Esophagus muscularis mucosa (tissue), 4 donors: Measurements from ENCODE around the gene C1QB. TPM values are rescaled to one million over a fixed set of nuclear protein-coding genes. Genes with fewer than 3 reads are reported as not detected.
A peak's percentile ranks its signal among the peaks of the same experiment; 100 is the strongest.

ENCODE experiments used
- DNase-seq: peaks from one replicate; pipeline ENCODE4 v3.0.0-alpha.2; 2017; ENCODE audit errors: extremely low spot score
- H3K27ac ChIP-seq, 4 donors: fragments of 200-600 bp; sonication (generic); replicated peaks in 1 of 4; 1 replicate in 3 of 4; 2 replicates in 1 of 4; pipeline ENCODE4 v1.5.1; 2016 to 2019; ENCODE audit warnings: mild to moderate bottlenecking in 1 of 4
- H3K27me3 ChIP-seq, 4 donors: fragments of 200-600 bp; sonication (generic); one replicate each; pipeline versions ENCODE4 v1.5.1 to v1.6.0; 2016 to 2019
- H3K36me3 ChIP-seq, 4 donors: fragments of 200-600 bp; sonication (generic); one replicate each; pipeline ENCODE4 v1.5.1; 2016 to 2019
- H3K4me1 ChIP-seq, 4 donors: fragments of 200-600 bp; sonication (generic); one replicate each; pipeline ENCODE4 v1.5.1; 2016 to 2019
- H3K4me3 ChIP-seq, 4 donors: fragments of 200-600 bp; sonication (generic); 1 replicate in 2 of 4; 2 replicates in 2 of 4; pipeline ENCODE4 v1.5.1; 2016 to 2019; ENCODE audit warnings: mild to moderate bottlenecking in 4 of 4, moderate library complexity in 1 of 4
- H3K9me3 ChIP-seq, 4 donors: fragments of 200-600 bp; sonication (generic); 1 replicate in 3 of 4; 2 replicates in 1 of 4; pipeline ENCODE4 v1.5.1; 2016 to 2019
- EP300 ChIP-seq: sonication (generic); formaldehyde crosslinking; IDR thresholded peaks from one replicate; pipeline ENCODE4 v1.6.1; 2017; ENCODE audit warnings: antibody characterized with exemption
- POLR2A ChIP-seq: fragments of 450-650 bp; IDR thresholded peaks from one replicate; pipeline ENCODE4 v1.6.1; 2017; ENCODE audit warnings: antibody characterized with exemption, moderate library complexity, mild to moderate bottlenecking, low read depth
- POLR2AphosphoS5 ChIP-seq, 2 donors: sonication (generic); formaldehyde crosslinking; IDR thresholded peaks; one replicate each; pipeline ENCODE4 v1.6.1; 2017; ENCODE audit warnings: antibody characterized with exemption in 2 of 2
- WGBS: methylation state at CpG from one replicate; pipeline ENCODE4 v1.1.5; 2018; 5-methylcytosine and 5-hydroxymethylcytosine counted together
- intact Hi-C: fragments of 100-400 bp; cut with DNase I; formaldehyde crosslinking; loops from one replicate; pipeline ENCODE4 v1.15.1; 2023
- total RNA-seq, 4 donors: library from RNA; depleted of rRNA; stranded (reverse); fragments of >200 nt; gene quantifications; one replicate each; pipeline versions ENCODE4 v1.1.0 to v1.2.1, GENCODE V29; 2016
- TF ChIP-seq, protein P1 (sequence below), 3 experiments: fragments of 200-600 bp in 2 of 3; fragments of 450-650 bp in 1 of 3; sonication (generic) in 2 of 3; IDR thresholded peaks; one replicate each; pipeline ENCODE4 v1.5.1; 2017 to 2019; ENCODE audit warnings: antibody characterized with exemption in 3 of 3, mild to moderate bottlenecking in 2 of 3, moderate library complexity in 1 of 3

Gene C1QB
- total RNA-seq, 4 donors from 2014 or later, result 254 to 583 (median 288) TPM

DNA sequence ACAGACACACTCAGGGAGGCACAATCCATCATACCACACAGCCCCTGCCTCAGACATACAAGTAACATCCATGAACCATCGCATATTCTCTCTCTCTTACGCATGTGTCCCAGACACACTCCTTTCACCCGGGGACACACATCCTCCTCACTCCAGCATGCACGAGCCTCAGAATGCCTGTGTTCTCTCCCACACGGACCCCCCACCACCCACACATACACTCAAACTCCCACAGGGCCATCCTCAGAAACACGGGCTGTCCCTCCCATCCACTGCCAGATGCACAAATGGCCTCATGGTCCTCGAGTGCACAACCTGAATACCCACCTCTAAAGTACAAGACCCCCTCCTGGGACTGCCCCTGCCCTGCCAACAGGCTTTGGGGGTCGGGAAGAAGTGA, 11.8 kb upstream of the C1QB start:
- no peak for DNase-seq
- WGBS, result 67% methylated on average over 8 of the region's 8 CpGs
- TF ChIP-seq, protein P1, sequence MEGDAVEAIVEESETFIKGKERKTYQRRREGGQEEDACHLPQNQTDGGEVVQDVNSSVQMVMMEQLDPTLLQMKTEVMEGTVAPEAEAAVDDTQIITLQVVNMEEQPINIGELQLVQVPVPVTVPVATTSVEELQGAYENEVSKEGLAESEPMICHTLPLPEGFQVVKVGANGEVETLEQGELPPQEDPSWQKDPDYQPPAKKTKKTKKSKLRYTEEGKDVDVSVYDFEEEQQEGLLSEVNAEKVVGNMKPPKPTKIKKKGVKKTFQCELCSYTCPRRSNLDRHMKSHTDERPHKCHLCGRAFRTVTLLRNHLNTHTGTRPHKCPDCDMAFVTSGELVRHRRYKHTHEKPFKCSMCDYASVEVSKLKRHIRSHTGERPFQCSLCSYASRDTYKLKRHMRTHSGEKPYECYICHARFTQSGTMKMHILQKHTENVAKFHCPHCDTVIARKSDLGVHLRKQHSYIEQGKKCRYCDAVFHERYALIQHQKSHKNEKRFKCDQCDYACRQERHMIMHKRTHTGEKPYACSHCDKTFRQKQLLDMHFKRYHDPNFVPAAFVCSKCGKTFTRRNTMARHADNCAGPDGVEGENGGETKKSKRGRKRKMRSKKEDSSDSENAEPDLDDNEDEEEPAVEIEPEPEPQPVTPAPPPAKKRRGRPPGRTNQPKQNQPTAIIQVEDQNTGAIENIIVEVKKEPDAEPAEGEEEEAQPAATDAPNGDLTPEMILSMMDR (IDR thresholded peaks at IDR 0.05), result no peak
- TF ChIP-seq POLR2A (no peak), POLR2AphosphoS5 (IDR thresholded peaks at IDR 0.05) (no peak), EP300 (no peak)
- H3K9me3 ChIP-seq, result no peaks in the 10 kb centered on the region
- peaks cover 0 to 11% (median 7%) of the 10 kb centered on the region in 4 donors for H3K4me1 ChIP-seq
- intact Hi-C loops, result loop anchor here (10.0 kb wide), 1 partner anchor 536 kb away; no protein-coding TSS in a partner anchor
- no peak overlapping the region for H3K4me3 ChIP-seq
- H3K27ac ChIP-seq, result no peak overlapping the region
- H3K27me3 ChIP-seq, result peaks cover 0 to 48% (median 0%) of the 10 kb centered on the region in 4 donors
- no peaks in the 10 kb centered on the region for H3K36me3 ChIP-seq

DNA sequence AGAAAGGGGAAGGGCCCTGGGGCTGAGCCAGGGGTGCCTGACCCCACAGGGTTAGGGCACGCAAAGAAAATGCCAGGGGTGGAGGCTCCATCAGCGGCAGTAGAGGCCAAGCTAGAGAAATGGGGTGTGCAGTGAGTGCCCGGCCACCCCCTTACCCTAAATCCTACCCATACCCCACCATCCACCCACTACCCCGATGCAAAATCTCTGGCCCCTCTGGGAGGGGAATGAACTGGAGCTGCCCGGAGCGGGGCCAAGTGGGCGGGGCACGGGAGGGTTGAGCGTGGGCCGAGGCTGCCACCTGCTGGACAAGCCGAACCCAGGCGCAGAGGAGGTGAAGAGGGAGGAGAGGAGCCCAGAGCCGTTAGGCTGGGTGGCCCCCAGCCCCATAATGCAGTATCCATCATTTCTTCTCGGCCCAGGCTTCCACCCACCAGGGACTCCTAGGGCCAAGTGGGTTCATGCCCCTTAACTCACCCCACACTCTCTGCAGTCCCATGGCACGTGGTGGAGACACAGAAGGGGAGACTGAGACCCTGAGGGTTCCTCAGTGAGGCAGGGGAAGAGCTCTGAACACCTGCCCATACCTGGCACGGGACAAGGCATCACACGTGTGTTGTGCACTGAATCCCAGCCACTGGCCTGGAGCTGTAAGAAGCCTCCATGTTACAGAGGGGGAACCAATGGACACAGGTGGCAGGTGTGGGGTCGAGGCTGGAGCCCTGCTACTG, 11.0 kb upstream of the C1QB start:
- H3K4me3 ChIP-seq, result peak overlapping the region in 1 of 4 donors; percentile 32
- no peaks in the 10 kb centered on the region for H3K9me3 ChIP-seq
- peak; percentile 96 for DNase-seq
- 20% methylated on average over 13 of the region's 18 CpGs for whole genome bisulfite sequencing
- intact Hi-C loops, result loop anchor here (1.0 to 10.0 kb wide), 2 partner anchors 222 to 537 kb away; no protein-coding TSS in a partner anchor
- no peak overlapping the region for H3K27ac ChIP-seq
- peaks cover 0 to 46% (median 0%) of the 10 kb centered on the region in 4 donors for H3K27me3 ChIP-seq
- TF ChIP-seq EP300 (no peak), POLR2AphosphoS5 (IDR thresholded peaks at IDR 0.05) (peak in 1 of 2 donors; percentile 39)
- TF ChIP-seq, protein P1 (IDR thresholded peaks at IDR 0.05), result peak; percentile 87 to 97 (median 95)
- H3K36me3 ChIP-seq, result no peaks in the 10 kb centered on the region
- H3K4me1 ChIP-seq, result peaks cover 0 to 11% (median 7%) of the 10 kb centered on the region in 4 donors

DNA sequence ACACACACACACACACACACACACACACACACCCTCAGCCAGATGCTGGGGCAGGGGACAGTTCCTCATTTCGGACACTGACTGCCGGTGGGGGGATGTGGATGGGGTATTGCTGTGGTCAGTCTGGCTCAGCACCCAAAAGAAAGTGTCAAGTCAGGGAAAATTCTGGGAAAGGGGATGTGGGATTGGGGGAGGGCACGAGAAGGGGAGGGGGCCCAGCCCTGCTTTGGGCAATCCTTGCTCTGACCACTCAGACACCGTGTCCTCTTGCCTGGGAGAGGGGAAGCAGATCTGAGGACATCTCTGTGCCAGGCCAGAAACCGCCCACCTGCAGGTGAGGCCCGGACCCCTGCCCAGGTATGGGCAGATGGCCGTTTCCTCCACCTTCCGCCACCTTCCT, 9.7 kb upstream of the C1QB start, which contains the start of gene C1QC:
TSS of gene C1QC (plus strand) at position 253 of the 400 bp plus-strand sequence. CDS start 391 bp downstream, outside the sequence.
- WGBS, result 77% methylated on average over 8 of the region's 8 CpGs
- no peak for DNase-seq
- peaks cover 0 to 11% (median 7%) of the 10 kb centered on the region in 4 donors for H3K4me1 ChIP-seq
- peak within 1 kb of the TSS in 3 of 4 donors; percentile 34 to 64 (median 46) for H3K27ac ChIP-seq
- peak in 1 of 2 donors; percentile 41 for TF ChIP-seq POLR2AphosphoS5 (IDR thresholded peaks at IDR 0.05)
- TF ChIP-seq EP300, result no peak
- no peaks in the 10 kb centered on the region for H3K9me3 ChIP-seq
- no peaks in the 10 kb centered on the region for H3K36me3 ChIP-seq
- intact Hi-C loops, result loop anchor here (10.0 kb wide), 1 partner anchor 539 kb away; no protein-coding TSS in a partner anchor
- peak within 1 kb of the TSS; percentile 33 to 47 (median 34) for H3K4me3 ChIP-seq
- H3K27me3 ChIP-seq, result peaks cover 0 to 37% (median 0%) of the 10 kb centered on the region in 4 donors

DNA sequence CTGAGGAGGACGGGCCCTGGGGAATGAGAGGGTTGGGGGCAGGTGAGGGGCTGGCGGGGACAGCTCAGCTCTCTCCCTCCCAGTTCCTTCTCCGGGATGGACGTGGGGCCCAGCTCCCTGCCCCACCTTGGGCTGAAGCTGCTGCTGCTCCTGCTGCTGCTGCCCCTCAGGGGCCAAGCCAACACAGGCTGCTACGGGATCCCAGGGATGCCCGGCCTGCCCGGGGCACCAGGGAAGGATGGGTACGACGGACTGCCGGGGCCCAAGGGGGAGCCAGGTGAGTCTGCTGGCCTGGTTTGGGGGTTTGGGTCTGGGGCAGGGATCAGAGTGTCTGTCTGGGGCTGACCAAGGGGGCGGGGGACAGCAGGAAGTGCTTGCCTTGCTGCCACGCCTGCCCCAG, 9.1 kb upstream of the C1QB start:
- H3K36me3 ChIP-seq, result no peaks in the 10 kb centered on the region
- peaks cover 0 to 11% (median 7%) of the 10 kb centered on the region in 4 donors for H3K4me1 ChIP-seq
- WGBS, result 78% methylated on average over 12 of the region's 12 CpGs
- H3K27me3 ChIP-seq, result peaks cover 0 to 32% (median 0%) of the 10 kb centered on the region in 4 donors
- TF ChIP-seq POLR2AphosphoS5 (IDR thresholded peaks at IDR 0.05), result no peak
- TF ChIP-seq, protein P1 (IDR thresholded peaks at IDR 0.05), result no peak
- no peak for TF ChIP-seq POLR2A
- no peak for TF ChIP-seq EP300
- H3K9me3 ChIP-seq, result no peaks in the 10 kb centered on the region
- H3K27ac ChIP-seq, result peak overlapping the region in 3 of 4 donors; percentile 34 to 64 (median 46)
- intact Hi-C loops, result loop anchor here (10.0 kb wide), 1 partner anchor 539 kb away; no protein-coding TSS in a partner anchor
- peak overlapping the region; percentile 33 to 47 (median 34) for H3K4me3 ChIP-seq
- DNase-seq, result no peak

DNA sequence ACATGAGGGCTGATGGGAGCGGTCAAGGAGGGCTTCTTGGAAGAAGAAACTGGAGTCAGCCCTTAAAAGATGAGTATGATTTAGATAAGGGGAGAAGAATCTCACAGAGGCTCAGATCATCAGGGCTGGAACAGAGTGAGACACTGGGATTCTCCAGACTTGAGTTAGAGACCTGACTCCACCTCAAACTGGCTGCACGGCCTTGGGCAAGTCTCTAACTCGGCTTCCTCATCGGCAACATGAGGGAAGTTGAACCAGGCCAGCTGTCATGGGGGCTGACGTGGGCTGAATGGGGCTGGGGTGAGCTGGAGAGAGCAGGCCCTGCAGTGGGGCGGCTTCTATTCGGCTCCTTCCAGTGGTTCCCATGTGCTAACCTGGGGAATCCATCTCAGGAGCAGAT, 7.1 kb upstream of the C1QB start:
- no peak overlapping the region for H3K27ac ChIP-seq
- intact Hi-C loops, result loop anchor here (10.0 kb wide), 1 partner anchor 541 kb away; no protein-coding TSS in a partner anchor
- H3K36me3 ChIP-seq, result no peaks in the 10 kb centered on the region
- H3K4me3 ChIP-seq, result peak overlapping the region in 2 of 4 donors; percentile 33 to 47
- TF ChIP-seq EP300 (no peak), POLR2AphosphoS5 (IDR thresholded peaks at IDR 0.05) (peak in 1 of 2 donors; percentile 26)
- WGBS, result 70% methylated on average over 7 of the region's 7 CpGs
- no peaks in the 10 kb centered on the region for H3K9me3 ChIP-seq
- H3K4me1 ChIP-seq, result peaks cover 0 to 11% (median 7%) of the 10 kb centered on the region in 4 donors
- DNase-seq, result no peak
- peaks cover 0 to 23% (median 0%) of the 10 kb centered on the region in 4 donors for H3K27me3 ChIP-seq
